NT2/D1 (cell line): Measurements from ENCODE around the gene SYNE2.
"Not testable (repeated sequence)": the region's sequence is repeated elsewhere in the genome, so short reads cannot be mapped to it uniquely, and the experiment has no call there.

ENCODE experiments used
- SUZ12 ChIP-seq: IDR thresholded peaks from 2 replicates; pipeline ENCODE4 v1.6.1; 2011; ENCODE audit not compliant: insufficient read length, insufficient read depth; ENCODE audit errors: extremely low read depth
- YY1 ChIP-seq: IDR thresholded peaks from 2 replicates; pipeline ENCODE4 v1.6.1; 2011; ENCODE audit not compliant: insufficient read length, insufficient read depth

DNA sequence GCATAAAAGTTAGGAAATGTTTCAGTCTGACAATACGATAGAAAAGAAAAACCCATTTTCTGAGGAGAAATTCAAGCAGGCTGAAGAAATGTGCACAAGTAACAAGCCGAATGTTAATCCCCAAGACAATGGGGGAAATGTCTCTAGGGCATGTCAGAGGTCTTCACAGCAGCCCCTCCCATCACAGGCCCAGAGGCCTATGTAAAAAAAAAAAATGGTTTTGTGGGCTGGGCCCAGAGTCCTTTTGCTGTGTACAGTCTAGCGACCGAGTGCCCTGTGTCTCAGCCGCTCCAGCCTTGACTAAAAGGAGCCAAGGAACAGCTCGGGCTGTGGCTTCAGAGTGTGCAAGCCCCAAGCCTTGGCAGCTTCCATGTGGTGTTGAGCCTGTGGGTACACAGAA is 190.5 kb downstream of the SYNE2 start:
- TF ChIP-seq SUZ12, YY1: not testable (repeated sequence)
